Muscle layer of duodenum (tissue), 2 donors: Measurements from ENCODE around the gene GPRC5A.
A peak's percentile ranks its signal among the peaks of the same experiment; 100 is the strongest.
"Not testable (repeated sequence)": the region's sequence is repeated elsewhere in the genome, so short reads cannot be mapped to it uniquely, and the experiment has no call there.

ENCODE experiments used
- H3K27ac ChIP-seq: one replicate; pipeline ENCODE4 v1.7.0; 2013; ENCODE audit warnings: mild to moderate bottlenecking, low read length
- H3K27me3 ChIP-seq: one replicate; pipeline ENCODE4 v1.7.0; 2013; ENCODE audit warnings: low read depth, mild to moderate bottlenecking, control low read depth, low read length
- H3K36me3 ChIP-seq, 2 donors: one replicate each; pipeline ENCODE4 v1.7.0; 2013; ENCODE audit warnings: low read length in 2 of 2, control low read depth in 1 of 2, mild to moderate bottlenecking in 1 of 2; ENCODE audit not compliant: insufficient read depth in 2 of 2, control insufficient read depth in 1 of 2
- H3K4me1 ChIP-seq, 2 donors: one replicate each; pipeline ENCODE4 v1.7.0; 2013; ENCODE audit warnings: low read length in 2 of 2, mild to moderate bottlenecking in 2 of 2, control low read depth in 1 of 2, moderate library complexity in 1 of 2; ENCODE audit not compliant: insufficient read depth in 2 of 2, control insufficient read depth in 1 of 2
- H3K4me3 ChIP-seq, 2 donors: one replicate each; pipeline ENCODE4 v1.7.0; 2013; ENCODE audit warnings: low read length in 2 of 2, low read depth in 1 of 2, mild to moderate bottlenecking in 1 of 2
- H3K9me3 ChIP-seq, 2 donors: one replicate each; pipeline ENCODE4 v1.7.0; 2013; ENCODE audit warnings: low read length in 2 of 2, control low read depth in 1 of 2, mild to moderate bottlenecking in 1 of 2; ENCODE audit not compliant: control insufficient read depth in 1 of 2
- donor health status: healthy.

The GPRC5A gene

DNA sequence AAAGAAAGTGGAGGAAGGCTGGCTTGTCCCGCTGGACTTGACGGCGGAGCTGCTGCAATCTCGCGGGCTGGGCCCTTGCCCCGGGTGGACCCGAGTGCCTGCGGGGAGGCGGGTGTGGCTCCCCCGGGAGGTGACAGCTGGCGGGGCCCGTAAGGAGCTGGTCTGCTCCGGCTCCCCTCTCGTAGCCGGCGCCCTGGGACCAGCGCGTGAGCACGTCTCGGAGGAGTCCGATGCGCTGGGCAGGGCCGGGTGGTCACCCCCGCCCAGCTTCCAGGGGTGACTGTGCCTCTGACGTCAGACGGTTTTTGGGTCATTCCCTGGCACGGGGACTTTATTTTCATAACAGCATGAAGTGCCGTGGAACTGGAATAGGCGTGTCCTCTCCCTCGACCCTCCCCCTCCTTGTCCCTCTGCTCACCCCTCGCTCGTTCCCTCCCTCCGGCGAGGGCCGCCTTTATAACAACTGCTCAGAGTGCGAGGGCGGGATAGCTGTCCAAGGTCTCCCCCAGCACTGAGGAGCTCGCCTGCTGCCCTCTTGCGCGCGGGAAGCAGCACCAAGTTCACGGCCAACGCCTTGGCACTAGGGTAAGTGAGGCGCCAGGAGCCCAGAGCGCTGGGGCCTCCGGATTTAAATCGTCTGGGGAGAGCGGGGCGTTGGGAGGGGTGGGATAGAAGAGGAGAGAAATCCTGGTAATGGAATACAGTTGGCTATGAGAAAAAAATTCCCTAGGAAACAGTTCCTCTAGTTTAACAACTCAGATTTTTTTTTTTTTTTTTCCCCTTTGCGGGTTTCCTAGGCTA is at the start of gene GPRC5A:
Gene GPRC5A (plus strand): TSS at position 483 of the 801 bp plus-strand sequence. CDS start 16,688 bp downstream, outside the sequence.
- H3K27ac ChIP-seq: peak within 1 kb of the TSS; percentile 92
- H3K4me1 ChIP-seq: no peaks in the 10 kb centered on the region
- no peaks in the 10 kb centered on the region for H3K9me3 ChIP-seq
- H3K4me3 ChIP-seq: peak within 1 kb of the TSS; percentile 67 to 74
- peaks cover 11% of the 10 kb centered on the region for H3K27me3 ChIP-seq
- no peaks in the 10 kb centered on the region for H3K36me3 ChIP-seq

DNA sequence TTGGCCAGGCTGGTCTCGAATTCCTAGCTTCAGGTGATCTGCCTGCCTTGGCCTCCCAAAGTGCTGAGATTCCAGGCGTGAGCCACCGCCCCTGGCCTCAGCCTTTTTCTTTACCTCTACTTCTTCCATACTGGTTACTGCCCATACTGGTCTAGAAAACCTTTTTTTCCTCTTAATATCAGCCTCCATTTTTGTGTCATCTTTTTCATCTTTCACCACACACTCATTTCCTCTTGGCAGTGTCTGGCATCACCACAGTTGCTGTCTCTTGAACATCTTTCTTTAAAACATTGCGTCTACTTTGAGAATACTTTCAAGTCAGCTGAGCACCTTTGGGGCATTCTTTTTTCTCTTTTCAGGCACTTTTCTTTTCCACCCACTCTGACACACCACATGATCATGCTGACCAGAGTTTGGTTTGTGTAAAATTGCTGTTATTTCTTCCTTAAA is 45.5 kb upstream of the GPRC5A start:
- no peaks in the 10 kb centered on the region for H3K27me3 ChIP-seq
- no peak overlapping the region for H3K4me3 ChIP-seq
- no peak overlapping the region for H3K27ac ChIP-seq
- H3K4me1 ChIP-seq: no peaks in the 10 kb centered on the region
- no peaks in the 10 kb centered on the region for H3K9me3 ChIP-seq
- H3K36me3 ChIP-seq: no peaks in the 10 kb centered on the region

DNA sequence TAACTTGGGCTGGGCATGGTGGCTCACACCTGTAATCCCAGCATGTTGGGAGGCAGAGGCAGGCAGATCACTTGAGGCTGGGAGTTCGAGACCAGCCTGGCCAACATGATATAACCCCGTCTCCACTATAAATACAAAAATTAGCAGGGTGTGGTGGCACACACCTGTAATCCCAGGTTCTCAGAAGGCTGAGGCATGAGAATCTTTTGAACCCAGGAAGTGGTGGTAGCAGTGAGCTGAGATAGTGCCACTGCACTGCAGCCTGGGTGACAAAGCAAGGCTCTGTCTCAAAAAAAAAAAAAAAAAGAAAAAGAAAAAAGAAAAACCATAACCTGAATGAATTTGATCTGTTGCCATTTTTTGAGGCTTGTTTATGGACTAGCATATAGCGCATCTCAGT is 44.6 kb upstream of the GPRC5A start:
- not testable (repeated sequence) for H3K36me3 ChIP-seq, H3K9me3 ChIP-seq, H3K4me3 ChIP-seq, H3K4me1 ChIP-seq, H3K27me3 ChIP-seq, H3K27ac ChIP-seq

DNA sequence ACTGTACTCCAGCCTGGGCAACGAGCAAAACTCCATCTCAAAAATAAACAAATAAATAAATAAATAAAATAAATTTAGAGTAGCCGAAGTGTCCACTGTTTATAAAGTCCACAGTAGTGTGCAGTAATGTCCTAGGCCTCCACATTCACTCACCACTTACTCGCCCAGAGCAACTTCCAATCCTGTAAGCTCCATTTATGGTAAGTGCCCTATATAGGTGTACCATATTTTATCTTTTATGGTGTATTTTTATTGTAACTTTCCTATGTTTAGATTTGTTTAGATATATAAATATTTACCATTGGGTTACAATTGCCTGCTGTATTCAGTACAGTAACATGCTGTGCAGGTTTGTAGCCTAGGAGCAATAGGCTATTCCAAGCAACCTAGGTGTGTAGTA is 37.9 kb upstream of the GPRC5A start:
- Histone ChIP-seq H3K36me3 (no peaks in the 10 kb centered on the region), H3K27ac (no peak overlapping the region), H3K9me3 (no peaks in the 10 kb centered on the region), H3K27me3 (no peaks in the 10 kb centered on the region), H3K4me3 (no peak overlapping the region), H3K4me1 (no peaks in the 10 kb centered on the region)

DNA sequence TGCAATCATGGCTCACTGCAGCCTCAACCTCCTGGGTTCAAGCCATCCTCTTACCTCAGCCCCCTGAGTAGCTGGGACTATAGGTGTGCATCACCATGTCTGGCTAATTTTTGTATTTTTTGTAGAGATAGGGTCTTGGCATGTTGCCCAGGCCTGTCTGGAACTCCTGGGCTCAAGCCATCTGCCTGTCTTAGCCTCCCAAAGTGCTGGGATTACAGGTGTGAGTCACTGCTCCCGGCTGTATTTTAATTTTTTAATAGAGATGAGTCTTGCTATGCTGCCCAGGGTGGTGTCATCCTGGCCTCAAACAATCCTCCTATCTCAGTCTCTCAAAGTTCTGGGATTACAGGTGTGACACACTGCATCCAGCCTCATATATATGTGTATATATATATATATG is 31.7 kb upstream of the GPRC5A start:
- Histone ChIP-seq H3K4me3 (no peak overlapping the region), H3K4me1 (no peaks in the 10 kb centered on the region), H3K9me3 (no peaks in the 10 kb centered on the region), H3K27ac (no peak overlapping the region), H3K27me3 (no peaks in the 10 kb centered on the region), H3K36me3 (no peaks in the 10 kb centered on the region)

DNA sequence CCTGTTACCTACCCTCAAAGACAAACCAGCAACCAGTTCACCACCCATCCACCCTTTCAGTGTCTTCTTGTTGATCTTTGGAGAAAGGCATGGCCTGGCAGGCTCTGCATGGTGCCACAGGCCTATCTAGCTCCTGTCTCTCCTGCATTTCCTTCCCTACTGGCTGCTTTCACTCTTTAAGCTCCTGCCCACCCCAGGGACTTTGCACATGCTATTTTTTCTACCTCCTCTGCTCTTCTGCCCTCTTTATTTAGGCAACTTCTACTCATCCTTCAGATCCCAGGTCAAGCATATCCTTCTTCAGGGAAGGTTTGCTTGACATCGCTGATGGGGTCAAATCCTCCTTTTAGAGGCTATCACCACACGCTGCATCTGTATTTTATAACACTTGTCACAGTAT is 27.1 kb upstream of the GPRC5A start:
- no peak overlapping the region for H3K4me3 ChIP-seq
- no peaks in the 10 kb centered on the region for H3K4me1 ChIP-seq
- no peak overlapping the region for H3K27ac ChIP-seq
- no peaks in the 10 kb centered on the region for H3K36me3 ChIP-seq
- H3K9me3 ChIP-seq: no peaks in the 10 kb centered on the region
- no peaks in the 10 kb centered on the region for H3K27me3 ChIP-seq

DNA sequence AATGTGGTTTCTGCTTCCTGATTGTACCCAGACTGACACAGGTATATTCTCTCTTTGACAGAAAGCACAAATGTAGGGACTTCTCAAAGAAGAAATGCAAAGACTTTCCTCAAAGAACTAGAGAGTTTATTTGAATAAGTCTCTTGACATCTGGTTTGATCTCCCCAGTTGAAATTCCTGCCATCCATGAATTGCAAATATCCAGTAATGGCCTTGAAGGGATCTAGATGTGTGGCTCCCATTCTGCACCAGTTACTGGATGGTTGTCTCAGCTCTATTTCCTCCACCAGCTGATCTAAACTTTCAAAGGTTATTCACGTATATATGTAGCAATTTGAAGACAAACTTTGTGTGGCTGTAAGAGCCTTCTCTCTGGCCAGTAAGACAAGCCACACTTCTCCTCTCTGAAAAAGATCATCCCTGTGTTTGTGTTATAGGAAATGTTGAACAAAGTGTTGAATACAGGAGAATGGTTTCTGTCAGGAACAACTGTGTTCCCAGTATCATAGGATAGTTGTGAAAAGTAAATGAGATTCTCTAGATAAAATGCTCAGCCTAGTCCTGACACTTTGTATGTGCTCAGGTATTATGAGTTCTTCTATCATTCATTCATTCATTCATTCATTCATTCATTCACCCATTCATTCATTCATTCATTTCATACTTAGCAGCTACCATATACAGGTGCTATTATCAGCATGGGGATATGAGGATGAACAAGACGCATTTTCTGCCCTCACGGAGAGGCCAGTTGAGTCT is 22.7 kb upstream of the GPRC5A start:
- no peaks in the 10 kb centered on the region for H3K27me3 ChIP-seq
- H3K9me3 ChIP-seq: no peaks in the 10 kb centered on the region
- no peak overlapping the region for H3K27ac ChIP-seq
- H3K4me1 ChIP-seq: no peaks in the 10 kb centered on the region
- H3K36me3 ChIP-seq: no peaks in the 10 kb centered on the region
- no peak overlapping the region for H3K4me3 ChIP-seq

DNA sequence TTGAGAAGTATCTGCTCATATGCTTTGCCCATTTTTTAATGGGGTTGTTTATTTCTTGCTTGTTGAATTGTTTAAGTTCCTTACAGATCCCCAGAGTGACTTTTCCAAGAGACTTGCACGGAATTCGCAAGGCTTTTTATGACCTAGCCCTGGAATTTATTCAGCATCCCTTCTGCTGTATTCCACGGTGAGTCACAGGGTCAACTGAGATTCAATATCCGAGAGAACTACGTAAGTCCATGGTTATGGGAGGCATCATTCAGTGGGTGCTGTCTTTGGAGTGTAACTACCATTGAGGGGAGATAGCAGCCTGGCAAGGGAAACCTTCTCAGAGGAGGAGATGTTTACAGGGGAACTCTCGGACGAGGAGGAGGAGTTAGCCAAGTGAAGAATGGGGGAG is 20.9 kb upstream of the GPRC5A start:
- Histone ChIP-seq H3K9me3 (no peaks in the 10 kb centered on the region), H3K36me3 (no peaks in the 10 kb centered on the region)

GRCh38 chr12:12871587-12872138 is 19.7 kb upstream of the GPRC5A start:
- H3K27ac ChIP-seq: peak overlapping the region; percentile 40
- no peaks in the 10 kb centered on the region for H3K4me1 ChIP-seq
- no peaks in the 10 kb centered on the region for H3K36me3 ChIP-seq
- H3K4me3 ChIP-seq: no peak overlapping the region
- H3K9me3 ChIP-seq: no peaks in the 10 kb centered on the region
- no peaks in the 10 kb centered on the region for H3K27me3 ChIP-seq

More for the DNA sequence above, 20.9 kb upstream of the GPRC5A start:
- Histone ChIP-seq H3K27ac (no peak overlapping the region), H3K4me1 (no peaks in the 10 kb centered on the region), H3K4me3 (no peak overlapping the region), H3K27me3 (no peaks in the 10 kb centered on the region)

DNA sequence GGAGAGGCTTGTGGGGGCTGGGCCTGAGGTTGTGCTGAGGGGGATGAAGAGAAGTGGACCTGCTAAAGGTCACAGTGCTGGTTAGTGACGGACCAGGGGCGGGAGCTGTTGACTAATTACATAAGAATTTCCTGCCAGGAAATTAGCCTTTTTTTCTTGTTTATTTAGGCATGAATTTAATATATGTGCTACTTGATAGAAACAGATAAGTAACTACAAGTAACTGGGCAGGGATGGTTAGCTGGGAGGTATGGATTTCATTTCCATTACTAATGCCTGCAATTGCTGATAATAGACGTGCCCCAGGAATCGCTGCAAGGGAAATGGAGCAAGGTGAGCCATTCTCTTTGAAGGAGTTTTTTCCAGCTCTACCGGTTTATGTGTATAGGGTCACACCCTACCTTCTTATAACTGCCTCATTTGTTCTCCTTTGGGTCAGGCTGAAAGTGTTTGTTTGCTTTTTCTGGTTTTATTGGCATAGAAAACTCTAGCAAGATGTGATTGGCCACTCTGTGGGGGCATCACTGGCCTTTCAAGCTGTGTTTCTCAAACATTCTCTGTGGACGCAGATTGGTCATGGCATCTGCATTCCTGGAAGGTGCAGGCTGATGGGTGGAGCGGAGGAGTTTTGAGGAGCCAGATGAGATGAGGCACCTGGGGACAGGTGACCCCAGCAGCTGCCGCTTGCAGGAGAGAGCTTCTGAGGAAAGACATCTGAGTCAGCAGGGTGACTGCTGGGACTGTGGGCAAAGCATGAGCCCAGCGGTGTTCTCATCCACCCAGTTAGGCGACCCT is 19.0 kb upstream of the GPRC5A start:
- Histone ChIP-seq H3K9me3 (no peaks in the 10 kb centered on the region), H3K27me3 (no peaks in the 10 kb centered on the region), H3K27ac (peak overlapping the region; percentile 40), H3K4me1 (no peaks in the 10 kb centered on the region), H3K36me3 (no peaks in the 10 kb centered on the region), H3K4me3 (no peak overlapping the region)

DNA sequence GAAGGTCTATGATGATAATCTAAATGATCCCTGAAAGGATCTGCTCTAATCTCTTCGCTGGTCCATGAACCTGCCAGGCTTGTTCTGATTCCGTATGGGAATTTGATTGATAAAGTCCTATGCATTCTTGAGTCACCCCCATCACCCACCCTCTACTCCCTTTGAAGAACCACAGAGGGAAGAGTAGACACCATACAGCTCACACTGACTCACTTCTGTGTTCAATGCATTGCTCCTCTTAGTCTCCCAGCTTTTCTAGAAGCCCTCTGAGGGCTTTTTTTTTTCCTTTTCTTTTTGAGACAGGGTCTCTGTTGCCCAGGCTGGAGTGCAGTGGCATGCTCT is 18.5 kb upstream of the GPRC5A start:
- Histone ChIP-seq H3K4me3 (no peak overlapping the region), H3K27me3 (no peaks in the 10 kb centered on the region), H3K4me1 (no peaks in the 10 kb centered on the region), H3K36me3 (no peaks in the 10 kb centered on the region), H3K9me3 (no peaks in the 10 kb centered on the region), H3K27ac (peak overlapping the region; percentile 40)
